ENCODE results near the gene SEMA6B.
A peak's percentile ranks its signal among the peaks of the same experiment; 100 is the strongest.
"Not testable (repeated sequence)": the region's sequence is repeated elsewhere in the genome, so short reads cannot be mapped to it uniquely, and the experiment has no call there.

SEMA6B gene

GRCh38 chr19:4571305-4571917, 11.9 kb upstream of the SEMA6B start:
- no peak for DNase-seq (ENCODE audit: low read depth in 2 of 2)

- DNase-seq (ENCODE audit: low read depth in 2 of 2), result no peak
Observed at GRCh38 chr19:4570916-4571304, 11.4 kb upstream of the SEMA6B start.

DNA sequence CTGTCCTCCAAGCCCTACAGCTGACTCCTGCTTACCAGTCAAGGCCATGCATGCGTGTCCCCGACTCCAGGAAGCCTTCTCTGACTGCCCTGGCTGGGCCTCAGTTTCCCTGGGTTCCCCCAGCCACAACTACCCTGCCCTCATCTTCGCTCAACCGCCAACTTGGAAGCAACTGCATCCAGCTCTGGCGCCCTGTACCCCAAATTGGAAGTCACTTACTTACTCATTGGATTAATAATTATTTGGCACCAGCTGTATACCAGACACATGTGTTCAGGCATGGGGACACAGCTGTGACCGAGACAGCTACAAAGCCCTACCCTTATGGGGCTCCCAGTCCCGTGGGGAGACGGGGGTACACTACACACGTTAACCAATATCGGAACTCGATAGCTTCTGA, 10.9 kb upstream of the SEMA6B start:
- DNase-seq (ENCODE audit: low read depth in 2 of 2), result no peak

GRCh38 chr19:4568886-4569285, 9.4 kb upstream of the SEMA6B start:
- no peak for DNase-seq (ENCODE audit: low read depth in 2 of 2)

- peak; percentile 45 to 77 for DNase-seq (ENCODE audit: low read depth in 2 of 2)
Observed at GRCh38 chr19:4567584-4568071, 8.1 kb upstream of the SEMA6B start.

DNA sequence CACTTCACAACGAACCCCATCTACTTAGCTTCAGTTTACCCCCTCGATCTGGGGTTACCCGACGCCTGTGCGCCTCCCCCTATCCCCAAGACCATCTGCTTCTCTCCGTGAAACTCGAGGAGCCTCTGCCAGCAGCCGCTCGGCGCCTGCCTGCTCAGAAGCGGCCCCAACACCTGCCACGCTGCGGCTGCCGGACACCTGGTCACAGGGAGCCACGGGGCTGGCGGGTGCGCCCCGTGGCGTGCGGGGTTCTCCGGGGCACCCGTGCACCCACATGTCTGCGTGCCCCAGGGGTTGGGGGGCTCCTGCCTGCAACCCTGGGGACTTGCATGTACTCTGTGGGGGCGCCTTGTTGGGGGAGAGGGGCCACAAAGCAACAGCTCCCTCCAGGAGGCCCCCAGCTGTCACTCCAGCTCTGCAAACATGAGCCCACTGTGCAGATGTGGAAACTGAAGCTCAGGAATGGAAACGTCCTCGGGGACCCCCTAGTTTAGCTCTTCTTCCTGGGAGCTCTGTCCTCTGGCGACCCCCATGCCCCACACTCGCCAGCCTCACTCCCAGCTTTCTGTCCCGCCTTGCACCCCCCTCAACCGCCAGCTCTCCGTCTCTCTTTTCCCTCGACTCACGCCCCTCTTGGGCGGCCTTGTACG, 7.0 kb upstream of the SEMA6B start:
- no peak for DNase-seq (ENCODE audit: low read depth in 2 of 2)

DNA sequence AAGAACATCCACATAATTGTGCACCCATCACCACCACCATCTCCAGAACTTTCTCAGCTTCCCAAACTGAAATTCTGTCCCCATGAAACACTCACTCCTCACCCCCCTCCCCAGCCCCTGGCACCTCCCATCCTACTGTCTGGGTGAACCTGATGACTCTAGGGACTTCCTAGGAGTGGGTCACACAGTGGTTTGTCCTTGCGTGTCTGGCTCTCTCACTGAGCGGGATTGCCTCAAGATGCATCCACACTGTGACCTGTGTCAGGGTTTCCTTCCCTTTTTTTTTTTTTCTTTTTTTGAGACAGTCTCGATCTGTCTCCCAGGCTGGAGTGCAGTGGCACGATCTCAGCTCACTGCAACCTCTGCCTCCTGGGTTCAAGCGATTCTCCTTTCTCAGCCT, 4.1 kb upstream of the SEMA6B start:
- not testable (repeated sequence) for DNase-seq (ENCODE audit: low read depth in 2 of 2)

GRCh38 chr19:4562085-4562484, 2.6 kb upstream of the SEMA6B start:
- DNase-seq (ENCODE audit: low read depth in 2 of 2), result not testable (repeated sequence)

- no peak for DNase-seq (ENCODE audit: low read depth in 2 of 2)
Observed at GRCh38 chr19:4557971-4558941, 1.2 kb downstream of the SEMA6B start.

DNA sequence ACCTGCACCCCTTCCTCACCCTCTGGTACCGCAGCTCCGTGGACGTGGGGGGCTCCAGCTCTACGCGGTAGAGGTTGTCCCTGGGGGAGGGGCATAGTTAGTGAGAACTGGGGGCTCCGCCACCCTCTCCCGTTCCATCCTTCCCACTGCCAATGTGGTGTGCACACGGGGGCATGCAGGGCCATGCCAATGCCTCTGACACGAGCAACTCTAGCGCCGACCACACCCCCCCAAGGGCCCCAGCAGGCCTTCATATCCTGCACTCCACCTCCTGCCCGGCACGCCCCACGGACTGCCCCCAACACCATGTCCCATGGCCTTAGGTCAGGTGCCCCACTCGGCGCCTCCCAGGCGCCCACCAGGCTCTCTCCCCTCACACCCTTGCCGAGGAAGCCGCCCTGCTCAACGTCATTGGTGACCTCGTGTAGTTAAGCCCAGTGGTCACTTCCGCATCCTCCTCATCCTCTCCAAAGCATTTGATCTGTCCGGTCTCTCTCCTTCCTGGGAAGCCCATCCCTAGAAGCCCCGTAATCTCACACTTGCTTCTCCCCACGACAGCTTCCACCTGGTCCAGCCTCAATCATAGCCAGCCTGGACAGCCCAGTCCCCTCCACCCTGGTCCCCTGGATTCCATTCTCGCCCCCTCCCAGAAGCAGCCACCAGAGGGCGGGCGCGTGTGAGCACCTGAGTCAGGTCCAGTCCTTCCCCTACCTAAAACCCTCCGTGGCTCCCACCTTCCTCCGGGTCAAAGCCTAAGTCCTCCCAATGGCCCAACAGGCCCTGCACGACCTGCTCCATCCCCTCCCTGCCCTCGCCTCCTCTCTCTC, 2.1 kb downstream of the SEMA6B start:
- DNase-seq (ENCODE audit: low read depth in 2 of 2), result no peak

- DNase-seq (ENCODE audit: low read depth in 2 of 2), result peak; percentile 27 to 54
Observed at GRCh38 chr19:4556597-4557127, 2.8 kb downstream of the SEMA6B start.

DNA sequence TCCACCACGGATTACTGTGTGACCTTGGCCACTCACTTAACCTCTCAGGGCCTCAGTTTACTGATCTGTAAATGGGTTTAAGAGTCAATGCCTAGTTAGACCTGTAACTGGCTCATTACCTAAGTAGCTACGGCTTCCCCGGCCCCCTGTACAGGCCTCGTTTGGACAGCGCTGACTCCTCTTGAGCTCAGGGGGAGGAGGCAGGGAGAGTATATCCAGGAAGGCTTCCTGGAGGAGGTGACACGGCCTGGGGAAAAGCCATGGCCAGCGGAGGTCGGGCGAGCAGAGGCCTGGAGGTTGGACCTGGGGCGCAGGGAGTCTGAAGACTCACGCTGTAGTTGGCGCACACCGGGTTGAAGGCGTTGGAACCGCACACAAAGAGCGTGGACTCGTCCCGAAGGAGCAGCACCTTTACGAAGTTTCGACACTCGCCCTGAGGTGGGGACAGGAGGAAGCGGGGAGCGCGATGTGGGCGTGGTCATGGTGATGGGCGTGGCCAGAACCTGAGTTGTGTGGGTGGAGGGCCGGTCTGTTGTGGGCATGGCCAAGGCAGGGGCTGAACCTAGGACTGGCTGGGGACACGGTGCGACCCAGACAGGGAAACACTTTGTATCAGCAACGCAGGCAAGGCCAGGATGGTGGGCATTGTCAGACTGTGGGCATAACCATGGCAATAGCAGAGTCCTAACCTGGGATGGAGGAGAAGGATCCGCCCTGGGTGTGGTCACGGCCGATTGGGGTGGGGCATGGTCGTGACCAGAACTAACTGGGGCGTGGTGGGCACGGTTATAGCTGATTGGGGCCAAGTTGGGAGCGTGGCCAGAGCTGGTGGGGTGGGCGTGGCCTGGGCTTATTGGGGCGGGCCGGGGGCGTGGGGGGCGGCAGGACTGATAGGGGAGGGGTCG, 3.6 kb downstream of the SEMA6B start:
- DNase-seq (ENCODE audit: low read depth in 2 of 2), result no peak

DNA sequence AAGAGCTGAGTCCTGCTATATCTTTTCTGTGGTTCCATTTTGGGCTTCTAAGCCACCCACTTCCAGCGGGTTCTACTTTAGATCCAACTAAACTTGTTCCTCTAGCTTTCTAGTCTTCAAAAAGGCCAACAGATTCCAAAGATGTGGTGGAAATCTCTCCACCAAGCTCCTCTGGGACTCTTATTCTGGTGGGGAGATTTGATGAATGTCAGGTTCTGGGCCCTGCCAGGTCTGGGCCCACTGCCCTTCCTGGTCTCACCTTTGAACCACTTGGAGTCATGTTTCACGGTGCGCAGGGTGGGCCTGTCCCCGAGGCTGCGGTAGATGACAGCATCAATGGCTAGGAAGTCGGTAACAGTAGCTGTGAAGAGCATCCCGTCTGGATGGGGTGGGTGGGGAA, 4.8 kb downstream of the SEMA6B start:
- no peak for DNase-seq (ENCODE audit: low read depth in 2 of 2)

DNA sequence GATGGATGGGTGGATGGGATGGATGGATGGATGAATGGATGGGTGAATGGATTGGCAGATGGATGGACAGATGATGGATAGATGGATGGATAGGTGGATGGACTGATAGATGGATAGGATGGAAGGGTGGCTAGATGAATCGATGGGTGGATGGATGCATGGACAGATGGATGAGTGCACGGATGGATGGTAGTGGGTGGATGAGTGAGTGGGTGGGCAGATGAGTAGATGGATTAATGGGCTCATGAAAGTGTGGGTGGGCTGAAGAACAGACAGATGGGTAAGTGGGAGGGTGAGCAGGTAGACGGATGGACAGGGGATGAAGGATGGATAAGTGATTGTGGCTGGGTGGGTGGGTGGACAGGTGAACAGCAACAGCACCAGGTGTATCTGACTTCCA, 5.7 kb downstream of the SEMA6B start:
- DNase-seq (ENCODE audit: low read depth in 2 of 2), result no peak

DNA sequence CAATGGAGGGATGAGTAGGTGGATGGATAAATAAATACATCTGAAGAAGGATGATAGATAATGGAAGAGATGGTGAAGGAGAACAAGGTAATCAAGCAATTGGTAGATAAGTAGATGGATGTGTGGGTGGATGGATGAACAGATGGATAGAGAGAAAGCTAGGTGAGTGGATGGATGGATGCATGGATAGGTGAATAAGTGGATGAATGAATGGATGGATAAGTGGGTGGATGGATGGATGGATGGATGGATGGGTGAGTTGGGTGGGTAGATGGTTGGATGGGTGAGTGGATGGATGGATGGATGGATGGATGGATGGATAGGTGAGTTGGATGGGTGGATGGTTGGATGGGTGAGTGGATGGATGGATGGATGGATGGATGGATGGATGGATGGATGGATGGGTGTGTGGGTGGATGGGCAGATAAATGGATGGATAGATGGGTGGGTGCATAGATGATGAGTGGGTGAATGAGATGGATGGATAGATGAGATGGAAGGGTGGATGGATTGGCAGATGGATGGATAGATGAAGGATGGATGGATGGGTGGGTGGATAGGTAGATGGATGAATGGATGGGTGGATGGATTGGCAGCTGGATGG, 6.3 kb downstream of the SEMA6B start:
- no peak for DNase-seq (ENCODE audit: low read depth in 2 of 2)

- no peak for DNase-seq (ENCODE audit: low read depth in 2 of 2)
Observed at GRCh38 chr19:4552525-4552819, 7.0 kb downstream of the SEMA6B start.

DNA sequence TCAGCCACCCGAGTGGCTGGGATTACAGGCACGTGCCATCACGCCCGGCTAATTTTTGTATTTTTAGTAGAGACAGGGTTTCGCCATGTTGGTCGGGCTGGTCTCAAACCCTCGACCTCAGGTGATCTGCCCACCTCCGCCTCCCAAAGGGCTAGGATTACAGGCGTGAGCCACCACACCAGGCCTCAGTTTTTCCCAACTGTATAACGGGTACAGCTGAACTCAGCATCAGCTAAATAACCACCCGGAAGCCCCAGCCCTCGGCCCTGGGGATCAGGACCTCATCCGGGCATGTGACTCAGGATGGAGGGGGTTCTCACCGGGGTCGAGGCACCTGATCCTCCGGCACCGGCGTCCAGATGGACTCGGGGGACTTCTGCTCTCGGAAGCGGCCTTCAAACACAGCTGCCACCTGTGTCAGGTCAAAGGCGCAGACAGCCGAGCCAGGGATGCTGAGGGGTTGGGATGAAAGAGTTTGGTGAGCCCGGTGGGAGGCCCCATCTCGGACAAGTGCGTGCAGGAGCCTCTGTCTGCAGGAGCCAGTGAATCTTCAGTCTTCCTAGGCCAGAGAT, 8.9 kb downstream of the SEMA6B start:
- DNase-seq (ENCODE audit: low read depth in 2 of 2), result no peak

DNA sequence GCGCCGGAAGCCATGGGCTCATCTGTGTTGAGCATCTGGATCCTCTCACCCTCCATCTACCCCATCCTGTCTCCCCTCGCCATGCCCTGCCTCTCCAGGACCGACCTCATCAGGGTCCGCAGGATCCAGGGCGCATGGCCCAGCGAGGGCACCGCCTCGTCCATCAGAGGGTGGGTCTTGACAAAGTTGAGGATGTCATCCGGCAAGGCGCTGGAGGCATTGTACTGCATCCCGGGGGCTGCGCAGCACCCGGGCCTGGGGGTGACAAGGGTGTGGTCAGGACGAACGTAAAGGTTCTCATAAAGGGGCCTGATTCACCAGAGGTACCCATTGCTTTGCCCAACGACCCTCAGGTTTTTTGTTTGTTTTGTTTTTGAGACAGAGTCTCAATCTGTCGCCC, 9.5 kb downstream of the SEMA6B start:
- DNase-seq (ENCODE audit: low read depth in 2 of 2), result no peak

- no peak for DNase-seq (ENCODE audit: low read depth in 2 of 2)
Observed at GRCh38 chr19:4548238-4548584, 11.3 kb downstream of the SEMA6B start.

All from stimulated activated CD4-positive, alpha-beta T cell treated with anti-CD3 and anti-CD28 coated beads, Interleukin-4, amount 100 ng/mL, for 48 hours (primary cell).